ENCODE data around the gene ZNHIT2.
"Not testable (repeated sequence)": the region's sequence is repeated elsewhere in the genome, so short reads cannot be mapped to it uniquely, and the experiment has no call there.

ZNHIT2 gene

DNA sequence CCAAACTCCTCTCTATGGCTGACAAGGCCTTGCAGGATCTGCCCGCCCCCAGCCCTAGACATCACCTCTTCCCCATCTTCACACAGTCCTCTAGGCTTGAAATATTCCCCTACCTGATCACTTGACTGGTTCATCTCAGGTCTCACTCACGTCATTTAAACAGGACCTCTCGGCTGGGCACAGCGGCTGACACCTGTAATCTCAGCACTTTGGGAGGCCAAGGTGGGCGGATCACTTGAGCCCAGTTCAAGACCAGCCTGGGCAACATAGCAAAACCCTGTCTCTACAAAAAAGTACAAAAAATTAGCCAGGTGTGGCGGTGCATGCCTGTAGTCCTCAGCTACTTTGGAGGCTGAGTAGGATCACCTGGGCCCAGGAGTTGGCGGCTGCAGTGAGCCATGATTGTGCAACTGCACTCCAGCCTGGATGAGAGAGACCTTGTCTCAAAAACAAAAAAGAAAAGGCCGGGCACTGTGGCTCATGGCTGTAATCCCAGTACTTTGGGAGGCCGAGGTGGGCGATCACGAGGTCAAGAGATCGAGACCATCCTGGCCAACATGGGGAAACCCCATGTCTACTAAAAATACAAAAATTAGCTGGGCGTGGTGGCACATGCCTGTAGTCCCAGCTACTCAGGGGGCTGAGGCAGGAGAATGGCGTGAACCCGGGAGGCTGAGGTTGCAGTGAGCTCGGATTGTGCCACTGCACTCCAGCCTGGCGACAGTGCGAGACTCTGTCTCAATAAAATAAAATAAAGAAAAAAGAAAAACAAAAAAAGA lies 1.6 kb upstream of the ZNHIT2 start:
- DNase-seq = not testable (repeated sequence)

DNA sequence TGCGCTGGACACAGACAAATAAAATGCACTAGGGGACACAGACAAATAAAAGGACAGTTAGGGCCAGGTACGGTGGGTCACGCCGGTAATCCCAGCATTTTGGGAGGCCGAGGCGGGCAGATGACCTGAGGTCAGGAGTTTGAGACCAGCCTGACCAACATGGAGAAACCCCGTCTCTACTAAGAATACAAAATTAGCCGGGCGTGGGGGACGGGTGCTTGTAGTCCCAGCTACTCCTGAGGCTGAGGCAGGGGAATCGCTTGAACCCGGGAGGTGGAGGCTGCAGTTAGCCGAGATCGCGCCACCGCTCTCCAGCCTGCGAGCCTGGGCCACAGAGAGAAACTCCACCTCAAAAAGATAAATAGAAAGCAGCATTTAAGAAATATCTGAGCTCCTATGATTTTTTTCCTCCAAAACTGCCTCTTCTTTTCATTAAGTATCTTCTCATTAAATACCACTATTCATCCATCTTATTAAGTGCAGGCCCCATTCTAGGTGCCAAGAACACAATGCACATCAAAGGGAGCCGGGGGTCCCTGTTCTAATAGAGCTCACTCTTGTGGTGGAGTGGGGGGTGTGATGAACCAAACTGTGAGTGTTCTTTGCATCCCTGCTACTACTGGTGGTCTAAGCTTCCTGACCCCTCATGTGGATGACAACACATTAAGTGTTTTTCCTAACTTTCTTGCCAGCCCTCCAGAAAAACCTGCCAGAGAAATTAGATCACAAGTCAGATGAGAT lies 766 bp upstream of the ZNHIT2 start:
- DNase-seq = no peak

DNA sequence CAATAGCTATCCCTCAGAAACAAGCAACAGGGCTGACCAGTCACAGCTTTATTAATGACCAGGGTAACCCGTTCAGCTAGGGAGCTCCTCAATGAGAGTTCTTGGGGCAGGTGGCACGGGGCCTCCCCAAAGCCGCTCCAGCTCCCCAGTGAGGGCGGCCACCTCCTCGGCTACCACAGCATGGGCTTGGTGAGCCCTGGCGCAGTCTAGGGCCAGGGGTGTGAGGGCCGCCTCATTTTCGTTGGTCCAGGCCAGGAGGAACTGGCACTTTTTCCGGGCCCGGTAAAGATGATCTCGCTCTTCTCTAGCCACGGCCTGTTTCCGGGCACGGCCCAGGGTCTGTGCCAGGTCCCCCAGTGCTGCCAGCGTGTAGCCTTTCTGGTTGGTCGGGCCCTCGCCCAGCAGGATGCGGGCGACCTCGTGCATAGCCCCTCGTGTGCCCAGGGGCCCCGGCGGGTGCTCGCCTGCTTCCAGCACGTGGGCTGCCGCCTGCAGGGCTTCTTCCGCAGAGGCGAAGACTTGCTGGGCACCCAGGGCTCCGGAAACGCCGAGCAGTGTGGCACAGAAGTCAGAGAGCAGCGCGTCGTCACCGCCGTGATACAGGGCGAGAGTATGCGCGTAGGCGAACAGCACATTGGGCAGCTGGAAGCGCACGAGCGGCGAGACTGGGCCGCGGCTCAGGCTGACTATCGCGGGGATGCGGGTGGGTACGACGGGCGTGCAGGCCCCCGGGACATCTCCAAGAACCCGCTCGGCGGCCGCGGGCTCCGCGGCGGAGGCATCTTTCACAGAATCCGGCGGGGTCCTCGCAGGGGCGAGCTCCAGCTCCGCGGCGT lies 913 bp downstream of the ZNHIT2 start:
- no peak for DNase-seq

DNA sequence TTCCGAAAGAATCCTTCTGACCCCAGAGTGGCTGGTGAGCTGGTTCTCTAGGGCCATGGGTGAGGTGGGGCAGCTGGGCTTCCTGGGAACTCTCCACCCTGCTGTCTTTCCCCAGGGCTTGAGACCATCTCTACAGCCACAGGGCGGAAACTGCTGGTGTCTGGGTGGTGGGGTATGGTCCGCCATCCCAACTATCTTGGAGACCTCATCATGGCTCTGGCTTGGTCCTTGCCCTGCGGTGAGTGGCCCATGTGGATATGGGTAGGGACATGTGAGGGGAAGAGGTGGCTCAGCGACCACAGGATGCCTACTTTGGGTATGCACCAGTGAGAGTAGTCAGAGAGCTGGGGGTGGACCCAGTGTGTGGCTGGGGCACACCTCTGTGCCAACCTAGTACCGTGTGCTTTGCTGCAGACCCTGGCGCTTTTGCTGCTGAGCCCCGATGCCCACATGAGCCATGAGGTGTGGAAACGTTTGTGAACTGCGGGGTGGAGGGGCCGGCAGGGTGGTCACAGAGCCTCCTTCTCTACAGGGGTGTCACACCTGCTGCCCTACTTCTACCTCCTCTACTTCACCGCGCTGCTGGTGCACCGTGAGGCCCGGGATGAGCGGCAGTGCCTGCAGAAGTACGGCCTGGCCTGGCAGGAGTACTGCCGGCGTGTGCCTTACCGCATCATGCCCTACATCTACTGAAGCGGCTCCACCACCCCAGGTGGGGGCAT lies 2.0 kb downstream of the ZNHIT2 start:
- DNase-seq = no peak

DNA sequence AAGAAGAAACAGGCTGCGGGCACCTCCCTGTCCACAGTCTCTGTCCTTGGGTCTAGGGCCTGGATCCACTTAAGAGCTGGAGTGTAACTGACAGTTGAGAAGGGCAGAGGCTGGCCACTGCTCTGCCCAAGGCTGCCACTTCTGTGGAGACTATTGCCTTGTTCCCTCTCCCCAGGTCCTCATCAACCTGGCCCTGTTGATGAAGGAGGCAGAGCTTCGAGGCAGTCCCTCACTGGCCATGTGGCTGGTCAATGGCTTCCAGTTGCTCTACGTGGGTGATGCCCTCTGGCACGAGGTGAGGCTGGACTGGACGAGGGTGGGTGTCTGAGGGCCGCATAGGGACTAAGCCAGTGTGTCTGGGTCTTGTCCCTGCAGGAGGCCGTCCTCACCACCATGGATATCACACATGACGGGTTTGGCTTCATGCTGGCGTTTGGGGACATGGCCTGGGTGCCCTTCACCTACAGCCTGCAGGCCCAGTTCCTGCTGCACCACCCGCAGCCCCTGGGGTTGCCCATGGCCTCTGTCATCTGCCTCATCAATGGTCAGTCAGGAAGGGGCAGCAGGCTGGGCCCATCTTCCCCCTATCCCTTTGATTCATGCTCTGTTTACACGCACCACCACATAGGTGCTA lies 2.8 kb downstream of the ZNHIT2 start:
- DNase-seq = no peak

DNA sequence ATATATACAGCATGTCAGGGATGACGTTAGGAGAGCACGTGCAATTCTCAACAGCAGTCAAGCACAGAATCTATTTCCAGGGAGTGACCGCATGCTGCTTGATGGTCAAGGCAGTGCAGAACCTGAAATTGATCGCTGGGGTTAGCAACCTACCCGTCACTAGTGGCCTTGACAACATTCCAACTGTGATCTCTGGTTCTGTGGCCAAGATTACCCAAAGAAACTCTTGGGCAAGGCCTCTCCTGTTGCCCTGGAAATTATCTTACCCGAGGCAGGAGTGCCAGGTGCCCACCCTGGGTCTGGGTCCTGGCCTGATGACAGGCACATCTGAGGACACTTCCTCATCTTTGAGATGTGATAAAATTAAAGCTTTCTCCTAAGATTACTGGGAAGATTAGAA lies 3.7 kb downstream of the ZNHIT2 start:
- no peak for DNase-seq

DNA sequence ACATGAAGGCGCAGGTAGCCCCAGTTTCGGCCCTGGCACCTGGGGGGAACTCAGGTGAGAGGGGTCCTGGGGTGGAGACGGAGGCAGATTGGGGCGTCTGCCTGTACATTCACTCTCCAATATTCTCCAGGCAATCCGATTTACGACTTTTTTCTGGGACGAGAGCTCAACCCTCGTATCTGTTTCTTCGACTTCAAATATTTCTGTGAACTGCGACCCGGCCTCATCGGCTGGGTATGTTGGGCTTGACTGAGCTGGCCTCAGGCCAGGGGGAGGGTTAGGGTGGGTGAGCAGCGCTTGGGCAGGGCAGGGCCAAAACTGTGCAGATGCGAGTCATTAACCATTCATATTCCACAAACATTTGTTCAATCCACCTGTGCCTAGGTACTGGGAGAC lies 4.1 kb downstream of the ZNHIT2 start:
- DNase-seq = no peak

DNA sequence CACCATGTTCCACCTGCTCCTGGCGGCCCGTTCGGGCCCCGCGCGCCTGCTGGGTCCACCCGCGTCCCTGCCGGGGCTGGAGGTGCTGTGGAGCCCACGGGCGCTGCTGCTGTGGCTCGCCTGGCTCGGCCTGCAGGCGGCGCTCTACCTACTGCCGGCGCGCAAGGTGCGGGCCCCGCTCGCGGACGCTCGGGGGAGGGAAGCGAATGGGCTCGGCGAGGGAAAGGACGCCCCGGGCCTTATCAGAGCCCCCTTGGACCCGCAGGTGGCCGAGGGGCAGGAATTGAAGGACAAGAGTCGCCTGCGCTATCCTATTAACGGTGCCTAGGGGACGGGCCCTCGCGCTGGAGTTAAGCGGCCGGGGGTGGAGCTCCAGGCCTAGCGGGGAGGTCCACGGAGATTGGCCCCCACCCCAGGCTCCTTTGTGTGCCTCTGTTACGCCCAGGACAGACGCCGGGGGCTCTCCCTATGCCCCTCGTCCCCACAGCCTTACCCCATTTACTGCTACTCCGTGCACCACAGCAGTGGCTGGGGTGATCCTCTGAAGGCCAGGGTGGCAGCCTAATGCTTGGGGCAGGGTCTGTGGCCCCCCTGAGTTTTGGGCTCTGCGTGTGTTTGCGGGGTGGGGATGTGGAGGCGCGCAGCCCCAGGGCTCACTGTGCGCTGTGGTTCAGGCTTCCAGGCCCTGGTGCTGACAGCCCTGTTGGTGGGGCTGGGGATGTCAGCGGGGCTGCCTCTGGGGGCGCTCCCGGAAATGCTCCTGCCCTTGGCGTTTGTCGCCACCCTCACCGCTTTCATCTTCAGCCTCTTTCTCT lies 4.7 kb downstream of the ZNHIT2 start:
- DNase-seq = no peak

DNA sequence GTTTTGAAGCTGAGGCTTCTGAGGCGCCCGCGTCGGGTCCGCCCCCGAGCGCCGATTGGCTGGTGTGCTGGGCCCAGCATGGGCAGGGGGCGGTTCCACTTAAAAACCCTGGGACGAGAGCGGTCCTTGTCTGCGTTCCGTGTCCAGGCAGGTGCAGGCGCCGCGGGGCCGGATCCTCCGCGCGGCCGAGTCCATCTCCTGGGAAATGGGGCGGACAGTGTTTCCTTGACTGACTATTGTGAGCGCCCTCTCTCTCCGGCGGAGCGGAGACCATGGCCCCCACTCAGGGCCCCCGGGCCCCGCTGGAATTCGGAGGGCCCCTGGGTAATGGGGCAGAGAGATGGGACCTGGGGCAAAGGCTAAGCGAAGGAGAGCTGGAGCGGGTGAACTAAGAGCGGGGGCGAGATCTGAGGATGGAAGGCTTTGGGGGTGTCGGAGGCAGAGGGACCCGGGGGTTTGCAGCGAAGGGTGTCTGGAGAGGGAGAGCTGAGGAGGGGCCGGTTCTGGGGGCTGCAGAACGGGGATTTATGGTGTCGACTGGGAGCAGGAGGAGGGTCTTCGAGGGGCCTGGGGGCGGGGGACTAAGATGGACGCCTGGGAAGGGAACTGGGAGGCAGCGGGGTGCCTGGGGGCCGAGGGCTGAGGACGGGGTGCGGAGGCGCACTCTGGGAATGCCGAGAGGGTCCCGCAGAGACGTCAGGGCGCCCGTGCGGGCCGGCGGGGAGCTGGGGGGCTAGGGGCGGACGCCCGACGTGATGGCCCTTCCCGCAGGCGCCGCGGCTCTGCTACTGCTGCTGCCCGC lies 5.6 kb downstream of the ZNHIT2 start, which contains the start of gene TM7SF2:
TSS of gene TM7SF2 (plus strand) at position 129 of the 802 bp plus-strand sequence. CDS start at position 273, 144 bp downstream.
- DNase-seq = peak; percentile 66

DNA sequence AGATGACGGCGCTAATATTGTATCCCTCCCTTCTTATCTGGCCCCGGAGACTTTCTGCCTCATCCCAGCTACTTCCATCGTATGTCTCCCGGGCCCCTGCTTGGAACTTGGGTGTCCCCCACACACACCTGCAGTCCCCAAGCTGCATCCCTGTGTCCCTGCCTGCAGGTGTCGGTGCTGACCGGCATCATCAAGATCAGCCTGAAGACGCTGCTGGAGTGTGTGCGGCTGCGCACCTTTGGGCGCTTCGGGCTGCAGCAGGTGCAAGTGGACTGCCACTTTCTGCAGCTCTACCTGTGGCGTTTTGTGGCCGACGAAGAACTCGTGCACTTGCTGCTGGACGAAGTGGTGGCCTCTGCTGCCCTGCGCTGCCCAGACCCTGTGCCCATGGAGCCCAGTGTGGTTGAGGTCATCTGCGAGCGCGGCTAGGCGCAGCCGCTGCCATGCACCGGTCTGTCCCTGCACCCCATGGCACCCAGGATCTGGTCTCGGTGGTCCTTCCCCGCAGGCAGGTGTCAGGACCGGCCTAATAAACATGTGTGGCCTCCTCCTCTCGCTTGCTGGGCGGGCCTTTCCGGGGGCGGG lies 6.2 kb downstream of the ZNHIT2 start:
- no peak for DNase-seq

DNA sequence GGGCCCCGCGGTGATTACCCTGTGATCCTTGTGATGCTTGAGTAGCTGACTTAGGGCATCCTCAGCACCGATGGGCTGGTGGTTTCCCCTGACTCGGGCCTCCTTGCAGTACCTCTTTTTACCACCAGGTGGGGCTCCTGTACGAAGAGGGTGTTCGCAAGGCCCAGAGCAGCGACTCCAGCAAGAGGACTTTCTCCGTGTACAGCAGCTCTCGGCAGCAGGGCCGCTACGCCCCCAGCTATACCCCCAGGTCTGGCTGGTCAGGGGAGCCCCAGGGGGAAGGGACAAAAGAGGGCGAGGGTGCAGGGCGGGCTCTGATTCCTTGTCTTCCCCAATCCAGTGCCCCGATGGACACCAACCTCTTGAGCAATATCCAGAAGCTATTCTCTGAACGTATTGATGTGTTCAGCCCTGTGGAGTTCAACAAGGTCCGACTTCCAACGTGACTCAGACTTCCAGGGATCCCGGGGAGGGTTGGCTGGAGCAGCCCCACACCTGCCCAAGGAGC lies 7.1 kb downstream of the ZNHIT2 start:
- no peak for DNase-seq

DNA sequence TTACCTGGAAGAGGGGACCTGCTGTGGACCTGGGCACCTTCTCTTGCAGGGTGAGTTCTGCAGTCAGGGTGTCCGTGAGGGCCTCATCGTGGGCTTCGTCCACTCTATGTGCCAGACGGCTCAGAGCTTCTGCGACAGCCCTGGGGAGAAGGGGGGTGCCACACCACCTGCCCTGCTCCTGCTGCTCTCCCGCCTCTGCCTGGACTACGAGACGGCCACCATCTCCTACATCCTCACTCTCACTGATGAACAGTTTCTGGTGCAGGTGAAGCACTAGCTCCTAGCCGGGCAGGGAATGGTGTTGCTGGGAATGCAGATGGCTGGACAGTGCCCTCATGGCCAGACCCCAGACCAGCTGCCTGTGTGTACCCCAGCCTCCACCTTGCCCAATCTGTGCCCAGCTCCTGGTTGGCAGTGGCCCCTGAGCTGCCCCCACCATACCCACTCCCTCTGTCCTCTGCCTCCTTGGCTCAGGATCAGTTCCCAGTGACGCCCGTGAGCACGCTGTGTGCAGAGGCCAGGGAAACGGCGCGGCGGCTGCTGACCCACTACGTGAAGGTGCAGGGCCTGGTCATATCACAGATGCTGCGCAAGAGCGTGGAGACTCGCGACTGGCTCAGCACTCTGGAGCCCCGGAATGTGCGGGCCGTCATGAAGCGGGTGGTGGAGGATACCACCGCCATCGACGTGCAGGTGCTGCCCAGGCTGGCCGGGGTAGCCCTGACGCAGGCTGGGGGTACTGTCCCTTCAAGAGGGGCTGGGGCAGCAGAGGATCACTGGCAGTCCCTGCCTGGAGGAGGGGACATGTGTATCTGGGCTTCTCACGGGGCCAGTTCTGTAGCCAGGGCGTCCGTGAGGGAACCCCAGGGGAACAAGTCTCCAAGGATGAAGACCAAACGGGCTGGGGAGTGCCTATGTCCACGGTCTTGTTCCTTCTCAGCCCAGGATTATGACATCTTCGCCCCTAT lies 8.0 kb downstream of the ZNHIT2 start:
- DNase-seq = no peak

DNA sequence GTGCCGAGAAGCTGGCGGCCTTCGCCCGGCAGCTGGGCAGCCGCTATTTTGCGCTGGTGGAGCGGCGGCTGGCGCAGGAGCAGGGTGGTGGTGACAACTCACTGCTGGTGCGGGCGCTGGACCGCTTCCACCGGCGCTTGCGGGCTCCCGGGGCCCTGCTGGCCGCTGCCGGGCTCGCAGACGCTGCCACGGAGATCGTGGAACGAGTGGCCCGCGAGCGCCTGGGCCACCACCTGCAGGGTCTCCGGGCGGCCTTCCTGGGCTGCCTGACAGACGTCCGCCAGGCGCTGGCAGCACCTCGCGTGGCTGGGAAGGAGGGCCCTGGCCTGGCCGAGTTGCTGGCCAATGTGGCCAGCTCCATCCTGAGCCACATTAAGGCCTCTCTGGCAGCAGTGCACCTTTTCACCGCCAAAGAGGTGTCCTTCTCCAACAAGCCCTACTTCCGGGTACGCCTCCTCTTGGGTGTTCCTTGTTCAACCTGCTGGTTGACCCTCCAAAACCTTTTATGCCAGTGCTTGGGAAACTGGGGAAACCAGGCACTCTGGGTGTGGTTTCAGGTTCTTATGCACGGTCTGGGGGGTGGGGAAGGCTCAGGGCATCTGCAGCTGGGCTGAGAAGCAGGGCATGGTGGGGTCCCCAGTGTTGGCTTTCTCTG lies 8.9 kb downstream of the ZNHIT2 start:
- no peak for DNase-seq

DNA sequence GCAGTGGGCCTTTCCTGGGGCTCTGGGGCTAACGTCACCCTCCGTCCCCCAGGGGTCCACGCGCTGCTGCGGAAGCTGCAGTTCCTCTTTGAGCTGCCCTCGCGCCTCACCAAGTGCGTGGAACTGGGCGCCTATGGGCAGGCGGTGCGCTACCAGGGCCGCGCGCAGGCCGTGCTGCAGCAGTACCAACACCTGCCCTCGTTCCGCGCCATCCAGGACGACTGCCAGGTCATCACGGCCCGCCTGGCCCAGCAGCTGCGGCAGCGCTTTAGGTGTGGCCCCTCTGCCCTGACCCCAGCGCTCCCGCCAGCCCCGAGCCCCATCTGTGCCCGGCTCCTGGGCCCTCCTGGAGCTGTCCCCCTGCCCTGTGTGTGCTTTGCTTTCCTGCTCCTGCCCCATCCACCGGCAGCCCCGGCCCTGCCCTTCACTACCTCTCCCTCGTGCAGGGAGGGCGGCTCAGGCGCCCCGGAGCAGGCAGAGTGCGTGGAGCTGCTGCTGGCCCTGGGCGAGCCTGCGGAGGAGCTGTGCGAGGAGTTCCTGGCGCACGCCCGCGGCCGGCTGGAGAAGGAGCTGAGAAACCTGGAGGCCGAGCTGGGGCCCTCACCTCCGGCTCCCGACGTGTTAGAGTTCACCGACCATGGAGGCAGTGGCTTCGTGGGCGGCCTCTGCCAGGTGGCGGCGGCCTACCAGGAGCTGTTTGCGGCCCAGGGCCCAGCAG lies 9.6 kb downstream of the ZNHIT2 start:
- DNase-seq = no peak

DNA sequence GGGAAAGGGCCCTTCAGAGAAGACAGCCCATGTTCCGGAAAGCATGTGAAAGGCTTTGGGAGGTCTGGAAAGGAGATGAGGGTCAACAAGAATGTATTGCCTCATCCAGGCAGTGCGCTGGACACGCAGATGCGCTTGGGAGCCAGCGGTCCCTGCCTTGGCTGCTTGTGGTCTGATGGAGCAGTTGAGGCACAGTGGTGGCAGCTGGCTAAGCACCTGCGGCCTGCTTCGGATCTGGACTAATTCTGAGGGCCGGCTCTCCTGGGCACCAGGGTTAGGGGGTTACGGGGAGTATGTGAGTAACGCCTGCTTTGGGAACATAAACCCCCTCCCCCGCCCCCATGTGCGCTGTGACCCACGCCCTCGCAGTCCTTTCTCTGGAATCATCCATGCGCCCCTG lies 10.4 kb downstream of the ZNHIT2 start:
- no peak for DNase-seq

DNA sequence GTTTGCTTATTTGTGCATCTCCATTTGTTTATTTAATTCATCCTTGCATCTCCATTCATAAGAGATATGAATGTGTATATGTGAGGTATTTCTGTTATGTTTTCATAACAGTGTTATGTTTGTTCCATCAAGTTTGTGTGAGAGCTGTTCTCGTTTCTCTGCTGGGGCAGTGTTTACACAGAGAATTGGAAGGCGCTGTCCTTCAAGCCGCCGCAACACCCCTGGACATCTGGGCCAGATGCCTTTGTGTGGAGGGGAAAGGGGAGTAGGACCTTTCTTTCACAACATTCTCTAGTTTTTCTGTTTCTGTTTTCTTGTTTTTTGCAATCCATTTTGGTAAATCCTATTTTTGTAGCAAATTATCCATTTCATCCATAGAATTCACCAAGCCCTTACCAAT lies 12.9 kb downstream of the ZNHIT2 start:
- DNase-seq = no peak

DNA sequence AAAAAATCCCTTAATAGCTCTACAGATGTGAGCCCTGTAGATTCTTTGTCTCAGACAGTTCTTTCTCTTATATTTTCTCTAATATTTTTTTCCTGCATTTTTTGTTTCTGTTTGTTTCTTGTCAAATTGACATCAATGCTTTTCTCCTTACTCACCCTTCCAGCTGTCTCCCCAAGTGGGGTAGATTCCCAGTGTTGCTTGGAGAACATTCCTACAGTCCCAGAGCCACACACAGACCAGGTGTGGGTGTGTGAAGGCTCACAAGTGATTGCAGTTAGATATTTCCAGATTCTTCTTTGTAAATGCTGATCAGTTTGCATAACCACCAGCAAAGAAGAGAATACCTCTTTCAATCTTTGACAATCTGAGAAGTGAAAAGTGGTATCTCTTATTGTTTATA lies 14.0 kb downstream of the ZNHIT2 start:
- DNase-seq = no peak
